NCI-H446 treated with DMSO at 0.1 percent for 48 hours (cell line): ENCODE data around the gene C8G.

Experiments
- DNase-seq: peaks from one replicate; lab custom pipeline; 2025; lab: John Stamatoyannopoulos, UW

The C8G gene

DNA sequence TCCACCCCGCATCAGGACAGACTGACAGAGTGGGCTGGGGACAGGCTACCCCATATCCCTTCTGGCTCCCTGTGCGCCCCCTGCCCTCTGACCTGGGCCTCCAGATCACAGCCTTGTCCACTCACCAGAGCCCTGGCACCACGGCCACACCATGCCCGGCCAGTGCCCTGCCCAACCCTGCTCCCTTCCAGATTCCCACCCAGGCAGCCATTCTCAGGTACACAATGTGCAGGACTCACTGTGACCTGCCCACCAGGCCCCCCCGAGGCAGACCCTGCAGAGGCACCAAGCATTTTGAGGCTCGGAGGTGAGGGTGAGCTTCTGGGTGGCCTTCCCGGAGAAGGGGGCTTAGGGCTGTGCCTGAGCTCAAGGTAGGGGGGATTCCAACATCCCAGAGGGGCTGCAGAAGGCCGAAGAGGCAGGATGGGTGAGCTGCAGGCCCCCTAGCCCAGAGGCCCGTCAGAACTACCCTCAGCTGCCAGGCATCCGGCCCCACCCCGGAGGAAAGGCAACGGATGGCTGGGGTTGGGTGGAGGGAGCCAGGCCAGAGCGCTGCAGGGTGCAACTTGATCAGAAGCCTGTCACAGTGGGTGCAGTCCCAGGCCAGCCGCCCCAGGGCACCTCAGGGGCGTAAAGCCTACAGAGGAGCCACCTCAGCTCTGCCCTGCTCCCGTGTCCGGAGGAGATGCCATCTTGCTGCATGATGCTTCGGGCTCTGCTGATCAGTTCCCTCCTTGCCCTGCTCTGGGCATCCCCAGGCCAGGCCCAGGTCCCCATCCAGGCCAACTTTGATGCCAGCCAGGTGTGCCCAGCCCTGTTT lies 37.4 kb downstream of the C8G start, which contains the start of gene LCNL1:
TSS of gene LCNL1 (plus strand) at position 762 of the 820 bp plus-strand sequence. CDS start 594 bp downstream, outside the sequence.
- DNase-seq: no peak

- no peak for DNase-seq
Observed at GRCh38 chr9:136983167-136983566, 38.1 kb downstream of the C8G start.

- no peak for DNase-seq
Observed at GRCh38 chr9:136983656-136984314, 38.7 kb downstream of the C8G start.

DNA sequence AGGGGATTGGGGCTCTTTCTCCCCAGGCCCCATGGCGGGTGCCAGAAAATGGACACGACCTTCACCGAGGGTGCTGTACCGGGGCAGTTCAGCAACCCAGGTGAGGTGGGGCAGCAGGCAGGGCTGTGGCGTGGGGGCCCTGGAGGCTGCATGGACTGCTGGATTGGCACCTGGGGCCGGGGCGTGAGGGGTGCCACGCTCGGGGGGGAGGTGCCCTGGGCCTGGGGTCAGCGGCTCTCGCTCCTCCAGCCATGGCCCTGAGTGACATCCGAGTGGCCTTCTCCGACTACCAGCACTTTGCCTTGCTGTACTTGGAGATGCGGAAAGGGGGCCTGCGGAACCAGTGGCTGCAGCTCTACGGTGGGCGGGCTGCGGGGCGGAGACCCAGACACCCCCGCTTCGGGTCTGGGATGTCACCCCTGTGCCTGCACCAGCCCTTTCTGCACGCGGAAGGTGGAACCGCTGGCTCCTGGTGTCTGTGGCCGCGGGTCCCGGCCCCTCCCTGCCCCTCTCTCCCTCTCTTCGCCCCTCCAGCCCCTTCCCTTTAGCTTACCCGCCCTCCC lies 39.5 kb downstream of the C8G start:
- no peak for DNase-seq

DNA sequence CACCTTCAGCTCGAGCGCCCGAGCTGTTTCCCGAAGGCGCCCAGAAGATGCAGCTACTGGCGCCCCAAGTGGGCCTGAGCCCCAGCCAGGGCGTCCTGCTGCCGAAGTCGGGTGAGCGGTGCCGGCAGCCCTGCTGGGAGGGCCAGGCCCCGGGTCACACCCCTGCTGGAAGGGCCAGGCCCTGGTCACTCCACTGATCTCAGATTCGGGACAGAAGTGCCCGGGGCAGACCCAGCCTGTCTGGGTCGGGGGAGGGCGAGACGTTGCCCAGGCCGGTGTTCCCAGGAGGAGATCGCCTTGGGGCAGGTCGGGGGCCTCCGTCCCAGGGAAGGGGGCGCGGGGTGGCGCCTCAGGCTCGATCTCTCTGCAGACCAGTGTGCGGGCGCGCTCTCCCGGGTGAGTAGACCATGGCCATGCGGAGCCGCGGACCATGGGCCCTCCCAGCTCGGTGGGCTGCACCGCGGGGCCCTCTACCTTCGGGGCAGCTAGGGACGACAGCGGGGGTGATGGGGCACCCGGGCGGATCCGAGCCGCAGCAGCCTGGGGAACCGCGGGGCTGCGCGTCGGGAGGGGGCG lies 40.1 kb downstream of the C8G start:
- DNase-seq: no peak

- no peak for DNase-seq
Observed at GRCh38 chr9:136985853-136986252, 40.8 kb downstream of the C8G start.

GRCh38 chr9:136988872-136989271 lies 43.8 kb downstream of the C8G start:
- no peak for DNase-seq

- DNase-seq: no peak
Observed at GRCh38 chr9:136990242-136990911, 45.3 kb downstream of the C8G start.

DNA sequence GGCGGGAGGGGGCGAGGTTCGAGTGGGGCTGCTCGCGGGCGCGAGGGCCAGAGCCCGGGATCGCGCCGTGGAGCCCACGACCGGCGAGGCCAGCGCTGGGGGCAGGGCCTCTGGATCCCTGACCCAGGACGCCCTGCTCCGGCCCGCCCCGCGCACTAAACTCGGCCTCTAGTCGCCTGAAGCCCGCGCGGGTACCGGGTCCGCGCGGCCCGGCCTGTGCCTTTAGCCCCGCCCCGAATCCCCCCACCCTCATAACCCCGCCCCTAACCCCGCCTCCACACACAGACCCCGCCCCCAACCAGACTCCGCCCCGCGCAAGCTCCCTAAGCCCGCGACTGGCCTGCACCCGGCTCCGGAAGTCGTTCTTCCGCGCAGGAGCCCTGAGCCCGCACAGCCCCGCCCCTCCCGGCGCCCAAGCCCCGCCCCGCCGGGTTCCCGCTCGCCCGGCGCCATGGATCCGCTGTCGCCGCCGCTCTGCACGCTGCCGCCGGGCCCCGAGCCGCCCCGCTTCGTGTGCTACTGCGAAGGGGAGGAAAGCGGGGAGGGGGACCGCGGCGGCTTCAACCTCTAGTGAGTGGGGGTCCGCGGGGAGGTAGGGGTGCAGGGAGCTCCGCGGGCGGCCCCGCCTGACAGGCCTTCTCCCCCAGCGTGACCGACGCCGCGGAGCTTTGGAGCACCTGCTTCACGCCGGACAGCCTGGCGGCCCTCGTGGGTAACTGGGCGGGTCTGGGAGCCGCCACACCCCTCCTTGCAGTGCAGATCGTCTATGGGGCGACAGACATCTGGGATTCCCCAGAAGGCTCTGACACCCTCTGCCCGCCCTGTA lies 47.2 kb downstream of the C8G start, which contains the start of gene PAXX:
TSS of gene PAXX (plus strand) at position 430 of the 826 bp plus-strand sequence. CDS start at position 452, 22 bp downstream.
- peak; percentile 38 for DNase-seq

DNA sequence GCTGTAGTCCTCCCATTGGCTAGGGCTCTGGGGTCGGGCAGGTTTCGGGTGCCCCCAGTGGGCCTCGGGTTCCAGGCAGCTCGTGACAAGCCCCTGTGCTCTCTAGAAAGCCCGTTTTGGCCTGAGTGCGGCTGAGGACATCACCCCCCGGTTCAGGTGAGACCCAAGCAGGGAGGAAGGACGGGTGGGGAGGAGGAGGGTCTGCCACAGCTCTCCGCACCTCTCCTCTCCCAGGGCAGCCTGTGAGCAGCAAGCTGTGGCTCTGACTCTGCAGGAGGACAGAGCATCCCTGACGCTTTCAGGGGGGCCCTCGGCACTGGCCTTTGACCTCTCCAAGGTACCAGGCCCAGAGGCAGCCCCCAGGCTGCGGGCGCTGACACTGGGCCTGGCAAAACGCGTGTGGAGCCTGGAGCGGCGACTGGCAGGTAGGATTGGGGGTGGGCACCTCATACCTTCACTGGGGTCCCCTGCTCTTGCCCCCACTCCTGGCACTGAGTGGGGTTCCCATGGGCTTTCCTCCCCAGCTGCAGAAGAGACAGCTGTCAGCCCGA lies 47.9 kb downstream of the C8G start:
- DNase-seq: no peak

- DNase-seq: no peak
Observed at GRCh38 chr9:136994180-136994887, 49.3 kb downstream of the C8G start.

GRCh38 chr9:136994888-136995230 lies 49.8 kb downstream of the C8G start:
- DNase-seq: no peak

DNA sequence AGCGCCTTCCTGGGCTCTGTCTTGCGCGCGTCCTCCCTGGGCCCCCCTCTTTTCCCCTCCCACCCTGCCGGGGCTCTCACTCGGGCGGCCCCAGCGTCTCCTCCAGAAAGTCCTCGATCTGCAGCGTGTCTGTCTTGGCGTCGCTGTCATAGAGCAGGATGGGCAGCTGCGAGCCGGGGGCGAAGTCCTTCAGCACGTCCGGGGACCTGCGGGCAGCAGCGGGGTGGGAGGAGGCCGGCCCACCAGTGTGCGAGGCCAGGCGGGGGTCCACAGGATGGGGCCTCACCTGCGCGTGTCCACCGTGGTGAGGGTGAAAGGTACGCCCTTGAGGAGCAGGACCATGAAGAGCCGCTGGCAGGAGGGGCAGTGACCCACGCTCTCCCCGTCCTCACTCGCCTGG lies 50.3 kb downstream of the C8G start:
- no peak for DNase-seq

- no peak for DNase-seq
Observed at GRCh38 chr9:136995772-136996311, 50.8 kb downstream of the C8G start.
